SK-N-MC (cell line): ENCODE measurements around the gene TMEM41B.

Source experiments
- EZH2 ChIP-seq: fragments of 200-600 bp; sonication (generic); IDR thresholded peaks from one replicate; pipeline ENCODE4 v1.6.1; 2017; ENCODE audit warnings: antibody characterized with exemption
- FOXP2 ChIP-seq: optimal IDR thresholded peaks from 2 replicates; pipeline ENCODE3; 2011; ENCODE audit warnings: mild to moderate bottlenecking, moderate library complexity; ENCODE audit not compliant: insufficient read depth; ENCODE audit errors: extremely low read length, control extremely low read depth
- POLR2AphosphoS5 ChIP-seq: IDR thresholded peaks from 2 replicates; pipeline ENCODE4 v1.6.1; 2012; ENCODE audit warnings: mild to moderate bottlenecking, low read depth, low read length, borderline replicate concordance

DNA sequence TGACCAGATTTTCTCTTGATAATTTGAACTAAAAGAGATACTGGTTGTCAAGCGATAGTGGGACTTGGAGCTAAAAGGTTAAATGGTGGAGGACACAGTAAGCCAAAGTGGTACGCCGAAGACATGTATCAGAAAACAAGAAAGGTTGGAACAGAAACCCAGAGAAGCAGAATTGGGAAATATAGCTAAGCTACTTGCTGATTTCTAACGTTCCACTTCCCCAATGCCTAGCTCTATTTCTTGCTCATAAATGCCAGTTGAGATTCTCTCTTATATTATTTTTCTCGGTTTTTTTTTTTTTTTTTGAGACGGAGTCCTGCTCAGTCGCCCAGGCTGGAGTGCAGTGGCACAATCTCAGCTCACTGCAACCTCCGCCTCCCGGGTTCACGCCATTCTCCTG, 12.7 kb downstream of the TMEM41B start:
- TF ChIP-seq POLR2AphosphoS5 (no peak), EZH2 (no peak), FOXP2 (no peak)
